Fibroblast of peridontal ligament (primary cell): ENCODE results near the gene HJURP.
A peak's percentile ranks its signal among the peaks of the same experiment; 100 is the strongest.

Source experiments
- DNase-seq: peaks from one replicate; pipeline ENCODE4 v3.0.0-alpha.2; 2010; ENCODE audit errors: extremely low read depth

The HJURP gene

GRCh38 chr2:233830111-233830802 lies 24.1 kb downstream of the HJURP start:
- DNase-seq: no peak

GRCh38 chr2:233829193-233830110 lies 24.9 kb downstream of the HJURP start:
- no peak for DNase-seq

- no peak for DNase-seq
Observed at GRCh38 chr2:233828546-233829192, 25.7 kb downstream of the HJURP start.

- DNase-seq: no peak
Observed at GRCh38 chr2:233824373-233824772, 30.0 kb downstream of the HJURP start.

GRCh38 chr2:233823731-233824121 lies 30.6 kb downstream of the HJURP start:
- DNase-seq: no peak

- no peak for DNase-seq
Observed at GRCh38 chr2:233822781-233823730, 31.3 kb downstream of the HJURP start.

- no peak for DNase-seq
Observed at GRCh38 chr2:233822101-233822771, 32.1 kb downstream of the HJURP start.

- no peak for DNase-seq
Observed at GRCh38 chr2:233821709-233822100, 32.6 kb downstream of the HJURP start.

- DNase-seq: no peak
Observed at GRCh38 chr2:233821196-233821595, 33.1 kb downstream of the HJURP start.

GRCh38 chr2:233820774-233821105 lies 33.6 kb downstream of the HJURP start:
- DNase-seq: no peak

GRCh38 chr2:233819884-233820773 lies 34.2 kb downstream of the HJURP start:
- DNase-seq: no peak

GRCh38 chr2:233818639-233819621 lies 35.4 kb downstream of the HJURP start:
- DNase-seq: no peak

- no peak for DNase-seq
Observed at GRCh38 chr2:233817995-233818638, 36.2 kb downstream of the HJURP start.

GRCh38 chr2:233817361-233817911 lies 36.9 kb downstream of the HJURP start:
- peak; percentile 56 for DNase-seq

GRCh38 chr2:233816771-233817170 lies 37.6 kb downstream of the HJURP start:
- no peak for DNase-seq

- DNase-seq: no peak
Observed at GRCh38 chr2:233816334-233816733, 38.0 kb downstream of the HJURP start.

GRCh38 chr2:233815861-233816260 lies 38.5 kb downstream of the HJURP start:
- peak; percentile 16 for DNase-seq
